NT2/D1 (cell line): ENCODE results near the gene TUBGCP6.
"Not testable (repeated sequence)": the region's sequence is repeated elsewhere in the genome, so short reads cannot be mapped to it uniquely, and the experiment has no call there.

ENCODE experiments used
- YY1 ChIP-seq: IDR thresholded peaks from 2 replicates; pipeline ENCODE4 v1.6.1; 2011; ENCODE audit not compliant: insufficient read length, insufficient read depth
- ZNF274 ChIP-seq: IDR thresholded peaks from 2 replicates; pipeline ENCODE4 v1.6.1; 2011; ENCODE audit warnings: mild to moderate bottlenecking, low read depth, low read length

- TF ChIP-seq ZNF274, YY1: not testable (repeated sequence)
Measured at GRCh38 chr22:50204998-50205397, 39.8 kb downstream of the TUBGCP6 start.
